ENCODE results near the gene PTPRT. TPM values are rescaled to one million over a fixed set of nuclear protein-coding genes. Genes with fewer than 3 reads are reported as not detected.

PTPRT gene
- total and polyA plus RNA-seq, 2 of the 4 experiments (the other 2 are of a cell fraction): not detected

- CTCF ChIA-PET: no interaction called here
Observed at GRCh38 chr20:42267793-42268384, 921.8 kb downstream of the PTPRT start.

More at GRCh38 chr20:42267793-42268384, 921.8 kb downstream of the PTPRT start:
- no peak overlapping the region for H3K9ac ChIP-seq (ENCODE audit: low read depth, low read length)
- H3K27me3 ChIP-seq (ENCODE audit: control insufficient read depth, insufficient read depth, low read length): no peaks in the 10 kb centered on the region
- H4K5ac ChIP-seq (ENCODE audit: low read depth, low read length): no peak overlapping the region
- ATAC-seq (ENCODE audit: low read depth) (no peak), DNase-seq (no peak)
- H3K4ac ChIP-seq (ENCODE audit: low read depth, low read length): no peak overlapping the region
- H3K56ac ChIP-seq (ENCODE audit: extremely low read depth, insufficient read depth, low read length): no peak overlapping the region
- POLR2A ChIA-PET (ENCODE audit: unreplicated experiment): no interaction called here
- in situ Hi-C loops (cut with MboI; ENCODE audit: low sequenced_read_pairs) (no loop called here), dilution Hi-C loops (cut with HindIII; ENCODE audit: low sequenced_read_pairs, unreplicated experiment) (no loop called here), intact Hi-C loops (cut with micrococcal nuclease) (no loop called here)
- no peak overlapping the region for H2BK5ac ChIP-seq (ENCODE audit: low read depth, low read length, poor library complexity, severe bottlenecking)
- no peak for TF ChIP-seq SMC3 (IDR thresholded peaks at IDR 0.05; ENCODE audit: low read depth, low read length)
- TF ChIP-seq MXI1 (IDR thresholded peaks at IDR 0.05; ENCODE audit: borderline replicate concordance, low read depth, low read length): no peak
- TF ChIP-seq BHLHE40 (IDR thresholded peaks at IDR 0.05; ENCODE audit: low read depth, low read length): no peak
- TF ChIP-seq, protein P1, sequence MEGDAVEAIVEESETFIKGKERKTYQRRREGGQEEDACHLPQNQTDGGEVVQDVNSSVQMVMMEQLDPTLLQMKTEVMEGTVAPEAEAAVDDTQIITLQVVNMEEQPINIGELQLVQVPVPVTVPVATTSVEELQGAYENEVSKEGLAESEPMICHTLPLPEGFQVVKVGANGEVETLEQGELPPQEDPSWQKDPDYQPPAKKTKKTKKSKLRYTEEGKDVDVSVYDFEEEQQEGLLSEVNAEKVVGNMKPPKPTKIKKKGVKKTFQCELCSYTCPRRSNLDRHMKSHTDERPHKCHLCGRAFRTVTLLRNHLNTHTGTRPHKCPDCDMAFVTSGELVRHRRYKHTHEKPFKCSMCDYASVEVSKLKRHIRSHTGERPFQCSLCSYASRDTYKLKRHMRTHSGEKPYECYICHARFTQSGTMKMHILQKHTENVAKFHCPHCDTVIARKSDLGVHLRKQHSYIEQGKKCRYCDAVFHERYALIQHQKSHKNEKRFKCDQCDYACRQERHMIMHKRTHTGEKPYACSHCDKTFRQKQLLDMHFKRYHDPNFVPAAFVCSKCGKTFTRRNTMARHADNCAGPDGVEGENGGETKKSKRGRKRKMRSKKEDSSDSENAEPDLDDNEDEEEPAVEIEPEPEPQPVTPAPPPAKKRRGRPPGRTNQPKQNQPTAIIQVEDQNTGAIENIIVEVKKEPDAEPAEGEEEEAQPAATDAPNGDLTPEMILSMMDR (conservative IDR thresholded peaks at IDR 0.05; ENCODE audit: low read depth, low read length): no peak
- TF ChIP-seq, protein P2, sequence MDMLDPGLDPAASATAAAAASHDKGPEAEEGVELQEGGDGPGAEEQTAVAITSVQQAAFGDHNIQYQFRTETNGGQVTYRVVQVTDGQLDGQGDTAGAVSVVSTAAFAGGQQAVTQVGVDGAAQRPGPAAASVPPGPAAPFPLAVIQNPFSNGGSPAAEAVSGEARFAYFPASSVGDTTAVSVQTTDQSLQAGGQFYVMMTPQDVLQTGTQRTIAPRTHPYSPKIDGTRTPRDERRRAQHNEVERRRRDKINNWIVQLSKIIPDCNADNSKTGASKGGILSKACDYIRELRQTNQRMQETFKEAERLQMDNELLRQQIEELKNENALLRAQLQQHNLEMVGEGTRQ (IDR thresholded peaks at IDR 0.05; ENCODE audit: low read depth, low read length): no peak
- TF ChIP-seq FOS (IDR thresholded peaks at IDR 0.05; ENCODE audit: low read depth, low read length): no peak
- TF ChIP-seq MAFK (IDR thresholded peaks at IDR 0.05; ENCODE audit: low read depth, low read length): no peak
- no peak for TF ChIP-seq POLR2A (IDR thresholded peaks at IDR 0.05; ENCODE audit: low read depth, low read length)
- no peak for TF ChIP-seq MAZ (IDR thresholded peaks at IDR 0.05; ENCODE audit: borderline replicate concordance, low read depth, low read length)
- no peak for TF ChIP-seq CHD1 (IDR thresholded peaks at IDR 0.05; ENCODE audit: low read depth, low read length)
- TF ChIP-seq RCOR1 (IDR thresholded peaks at IDR 0.05; ENCODE audit: insufficient replicate concordance, low read length): no peak
- TF ChIP-seq ELK1 (IDR thresholded peaks at IDR 0.05; ENCODE audit: borderline replicate concordance, low read depth, low read length): no peak
- no peak for TF ChIP-seq NFE2L2 (IDR thresholded peaks at IDR 0.05; ENCODE audit: low read depth, low read length)
- TF ChIP-seq RAD21 (IDR thresholded peaks at IDR 0.05; ENCODE audit: low read length): no peak
- H3K9me3 ChIP-seq (ENCODE audit: control insufficient read depth, insufficient read depth, low read length): peaks cover 24% of the 10 kb centered on the region
- H2AK5ac ChIP-seq (ENCODE audit: low read depth, low read length): no peak overlapping the region
- no peak overlapping the region for H2AFZ ChIP-seq (replicated peaks; ENCODE audit: low read length, poor library complexity)
- H3K4me1 ChIP-seq (ENCODE audit: control insufficient read depth, insufficient read depth, low read length): no peaks in the 10 kb centered on the region
- no peaks in the 10 kb centered on the region for H3K36me3 ChIP-seq (ENCODE audit: control insufficient read depth, insufficient read depth, low read length)
- no peak overlapping the region for H2BK120ac ChIP-seq (ENCODE audit: low read depth, low read length)
- no peak overlapping the region for H3K14ac ChIP-seq (replicated peaks; ENCODE audit: low read depth, low read length)
- no peak overlapping the region for H4K91ac ChIP-seq (ENCODE audit: insufficient read depth, low read depth, low read length)
- no peak overlapping the region for H3K18ac ChIP-seq (ENCODE audit: low read depth, low read length)
- no peak overlapping the region for H4K8ac ChIP-seq (ENCODE audit: low read depth in 2 of 2, low read length in 2 of 2)
- H2BK15ac ChIP-seq (ENCODE audit: low read depth, low read length): no peak overlapping the region
- no peak overlapping the region for H3K27ac ChIP-seq (ENCODE audit: insufficient read depth, low read length)
- BruUV-seq (replicated peaks): no TSS peak
- no peak overlapping the region for H2AK9ac ChIP-seq (replicated peaks; ENCODE audit: low read depth, low read length, poor library complexity)
- WGBS, 2 experiments (ENCODE audit: extremely low coverage in 2 of 2, insufficient read length in 1 of 2): no CpG with 5 or more reads among the region's 4 CpGs
- H3K4me3 ChIP-seq (ENCODE audit: insufficient read depth, low read depth, low read length): no peak overlapping the region
- H3K9me1 ChIP-seq (ENCODE audit: insufficient read depth, low read length): no peaks in the 10 kb centered on the region
- H3K23ac ChIP-seq (ENCODE audit: low read depth, low read length): no peak overlapping the region
- H4K20me1 ChIP-seq (ENCODE audit: insufficient read depth, low read length): no peaks in the 10 kb centered on the region
- H3K79me1 ChIP-seq (ENCODE audit: low read depth in 1 of 2, low read length in 2 of 2): no peaks in the 10 kb centered on the region
- H2BK20ac ChIP-seq (ENCODE audit: low read depth, low read length): no peak overlapping the region
- H3K4me2 ChIP-seq (ENCODE audit: low read depth, low read length): no peak overlapping the region

All from IMR-90 (cell line).